HEK293 (cell line): ENCODE data around the gene HSPA4.

Experiments used
- CTCF ChIA-PET: fragments of 350-600 bp; formaldehyde crosslinking; extraction: SDS; loops from one replicate; lab custom pipeline; 2021; ENCODE audit warnings: antibody characterized with exemption; lab: Yijun Ruan, JAX
- POLR2A ChIA-PET: fragments of 300-600 bp; formaldehyde crosslinking; extraction: SDS; loops from one replicate; lab custom pipeline; 2020; ENCODE audit warnings: antibody characterized with exemption, inconsistent platforms; lab: Yijun Ruan, JAX
- H3K27ac ChIP-seq: fragments of 200-500 bp; sonication (Bioruptor generic); 2 replicates; pipeline ENCODE4 v1.5.1; 2014; ENCODE audit warnings: low read depth, low read length, control low read depth, inconsistent platforms; ENCODE audit errors: extremely low read depth
- H3K36me3 ChIP-seq, 2 experiments: fragments of 200-500 bp in 1 of 2; sonication (Bioruptor generic) in 1 of 2; 1 replicate in 1 of 2; 2 replicates in 1 of 2; pipeline ENCODE4 v1.5.1; 2014 to 2017; ENCODE audit warnings: inconsistent platforms in 2 of 2, low read length in 2 of 2; ENCODE audit not compliant: control insufficient read depth in 2 of 2, insufficient read depth in 1 of 2
- H3K4me1 ChIP-seq: fragments of 200-500 bp; sonication (Bioruptor generic); 2 replicates; pipeline ENCODE4 v1.5.1; 2014; ENCODE audit warnings: mild to moderate bottlenecking, low read length, inconsistent platforms; ENCODE audit not compliant: control insufficient read depth, insufficient read depth
- H3K4me3 ChIP-seq: 2 replicates; pipeline ENCODE4 v1.5.1; 2011; ENCODE audit warnings: low read depth, mild to moderate bottlenecking, control low read depth, low read length, moderate library complexity
- H3K9me3 ChIP-seq: fragments of 200-500 bp; sonication (Bioruptor generic); 2 replicates; pipeline ENCODE4 v1.5.1; 2014; ENCODE audit warnings: low read depth, low read length, inconsistent platforms; ENCODE audit not compliant: control insufficient read depth, insufficient read depth
- AEBP2 ChIP-seq: fragments of 450-650 bp; formaldehyde crosslinking; IDR thresholded peaks from 2 replicates; pipeline ENCODE4 v1.5.1; 2016; ENCODE audit warnings: missing biosample characterization, missing genetic modification characterization, borderline replicate concordance
- KLF10 ChIP-seq: fragments of 450-650 bp; IDR thresholded peaks from 2 replicates; pipeline ENCODE4 v1.5.1; 2018; ENCODE audit warnings: missing biosample characterization, mild to moderate bottlenecking, missing genetic modification characterization
- OVOL3 ChIP-seq: fragments of 450-650 bp; formaldehyde crosslinking; IDR thresholded peaks from 2 replicates; pipeline ENCODE4 v1.5.1; 2016; ENCODE audit warnings: missing biosample characterization, missing genetic modification characterization
- RBAK ChIP-seq: fragments of 450-650 bp; formaldehyde crosslinking; IDR thresholded peaks from 2 replicates; pipeline ENCODE4 v1.5.1; 2016; ENCODE audit warnings: missing biosample characterization, missing genetic modification characterization
- SALL2 ChIP-seq: fragments of 450-650 bp; formaldehyde crosslinking; IDR thresholded peaks from 2 replicates; pipeline ENCODE4 v1.5.0; 2017; ENCODE audit warnings: missing biosample characterization, mild to moderate bottlenecking, missing genetic modification characterization, borderline replicate concordance
- WT1 ChIP-seq: fragments of 450-650 bp; formaldehyde crosslinking; IDR thresholded peaks from 2 replicates; pipeline ENCODE4 v1.5.1; 2016; ENCODE audit warnings: missing biosample characterization, missing genetic modification characterization
- ZBTB17 ChIP-seq: fragments of 450-650 bp; formaldehyde crosslinking; IDR thresholded peaks from 2 replicates; pipeline ENCODE4 v1.5.1; 2016; ENCODE audit warnings: missing biosample characterization, missing genetic modification characterization
- ZBTB49 ChIP-seq: fragments of 450-650 bp; formaldehyde crosslinking; IDR thresholded peaks from 2 replicates; pipeline ENCODE4 v1.5.1; 2016; ENCODE audit warnings: missing biosample characterization, missing genetic modification characterization, low read depth
- ZFHX2 ChIP-seq: fragments of 450-650 bp; formaldehyde crosslinking; conservative IDR thresholded peaks from 2 replicates; pipeline ENCODE4 v1.5.1; 2016; ENCODE audit warnings: missing biosample characterization, missing genetic modification characterization
- ZIC2 ChIP-seq: fragments of 450-650 bp; formaldehyde crosslinking; IDR thresholded peaks from 2 replicates; pipeline ENCODE4 v1.5.1; 2016; ENCODE audit warnings: missing biosample characterization, missing genetic modification characterization
- ZNF112 ChIP-seq: fragments of 450-650 bp; formaldehyde crosslinking; IDR thresholded peaks from 2 replicates; pipeline ENCODE4 v1.5.0; 2017; ENCODE audit warnings: missing biosample characterization, missing genetic modification characterization
- ZNF146 ChIP-seq: fragments of 450-650 bp; formaldehyde crosslinking; IDR thresholded peaks from 2 replicates; pipeline ENCODE4 v1.5.1; 2016; ENCODE audit warnings: missing biosample characterization, missing genetic modification characterization
- ZNF157 ChIP-seq: fragments of 450-650 bp; formaldehyde crosslinking; IDR thresholded peaks from 2 replicates; pipeline ENCODE4 v1.5.1; 2016; ENCODE audit warnings: missing biosample characterization, missing genetic modification characterization
- ZNF174 ChIP-seq: fragments of 450-650 bp; formaldehyde crosslinking; IDR thresholded peaks from 2 replicates; pipeline ENCODE4 v1.5.0; 2017; ENCODE audit warnings: missing biosample characterization, mild to moderate bottlenecking, missing genetic modification characterization
- ZNF23 ChIP-seq: fragments of 450-650 bp; formaldehyde crosslinking; IDR thresholded peaks from 2 replicates; pipeline ENCODE4 v1.5.1; 2016; ENCODE audit warnings: missing biosample characterization, missing genetic modification characterization, borderline replicate concordance
- ZNF248 ChIP-seq: fragments of 450-650 bp; formaldehyde crosslinking; IDR thresholded peaks from 2 replicates; pipeline ENCODE4 v1.5.1; 2017; ENCODE audit warnings: missing biosample characterization, missing genetic modification characterization
- ZNF292 ChIP-seq: fragments of 450-650 bp; formaldehyde crosslinking; IDR thresholded peaks from 2 replicates; pipeline ENCODE4 v1.5.1; 2016; ENCODE audit warnings: low read depth, missing biosample characterization, missing genetic modification characterization, borderline replicate concordance
- ZNF510 ChIP-seq: fragments of 450-650 bp; formaldehyde crosslinking; IDR thresholded peaks from 2 replicates; pipeline ENCODE4 v1.5.1; 2018; ENCODE audit warnings: mild to moderate bottlenecking, missing genetic modification characterization, missing biosample characterization; ENCODE audit not compliant: insufficient replicate concordance
- ZNF596 ChIP-seq: fragments of 450-650 bp; IDR thresholded peaks from 2 replicates; pipeline ENCODE4 v1.5.0; 2018; ENCODE audit warnings: missing biosample characterization, mild to moderate bottlenecking, missing genetic modification characterization, moderate library complexity
- ZNF623 ChIP-seq: fragments of 450-650 bp; formaldehyde crosslinking; IDR thresholded peaks from 2 replicates; pipeline ENCODE4 v1.5.1; 2016; ENCODE audit warnings: missing biosample characterization, missing genetic modification characterization
- ZNF654 ChIP-seq: fragments of 450-650 bp; formaldehyde crosslinking; IDR thresholded peaks from 2 replicates; pipeline ENCODE4 v1.5.1; 2016; ENCODE audit warnings: low read depth, missing biosample characterization, missing genetic modification characterization
- ZNF677 ChIP-seq: fragments of 450-650 bp; IDR thresholded peaks from 2 replicates; pipeline ENCODE4 v1.5.0; 2018; ENCODE audit warnings: missing biosample characterization, mild to moderate bottlenecking, missing genetic modification characterization, moderate library complexity
- ZNF777 ChIP-seq: fragments of 450-650 bp; formaldehyde crosslinking; IDR thresholded peaks from 2 replicates; pipeline ENCODE4 v1.5.1; 2017; ENCODE audit warnings: missing biosample characterization, missing genetic modification characterization, borderline replicate concordance
- ZNF791 ChIP-seq: fragments of 450-650 bp; formaldehyde crosslinking; IDR thresholded peaks from 2 replicates; pipeline ENCODE4 v1.5.1; 2016; ENCODE audit warnings: missing biosample characterization, missing genetic modification characterization
- ZSCAN16 ChIP-seq: fragments of 450-650 bp; formaldehyde crosslinking; IDR thresholded peaks from 2 replicates; pipeline ENCODE4 v1.5.1; 2016; ENCODE audit warnings: missing biosample characterization, missing genetic modification characterization

Gene HSPA4

DNA sequence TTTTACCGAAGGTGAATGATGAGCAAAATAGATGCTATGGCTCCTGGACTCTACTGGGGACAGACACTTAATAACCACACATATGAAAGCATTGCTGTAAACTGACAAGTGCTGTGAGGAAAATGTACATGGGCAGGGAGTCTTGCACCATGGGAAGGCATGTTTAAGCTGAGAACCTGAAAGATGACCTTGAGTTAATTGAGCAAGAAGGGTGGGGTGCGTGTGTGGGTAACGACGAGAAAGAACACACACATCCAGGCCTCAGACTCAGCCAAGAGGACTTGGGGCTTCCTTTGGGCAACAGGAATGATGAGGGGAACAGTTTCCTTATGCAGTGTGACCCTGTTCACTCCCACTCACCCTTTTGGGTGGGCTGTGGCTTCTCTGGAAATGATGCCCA, 73.1 kb downstream of the HSPA4 start:
- TF ChIP-seq ZNF777 (tag by site-specific recombination) = no peak
- no peak for TF ChIP-seq ZNF677
- TF ChIP-seq WT1 (tag by site-specific recombination) = no peak
- TF ChIP-seq, all 188 proteins: peak for 0
- Histone ChIP-seq H3K4me1 (no peaks in the 10 kb centered on the region), H3K4me3 (no peak overlapping the region), H3K27ac (no peak overlapping the region), H3K9me3 (no peaks in the 10 kb centered on the region), H3K36me3 (no peaks in the 10 kb centered on the region)
- CTCF ChIA-PET = no interaction called here
- POLR2A ChIA-PET = no interaction called here

DNA sequence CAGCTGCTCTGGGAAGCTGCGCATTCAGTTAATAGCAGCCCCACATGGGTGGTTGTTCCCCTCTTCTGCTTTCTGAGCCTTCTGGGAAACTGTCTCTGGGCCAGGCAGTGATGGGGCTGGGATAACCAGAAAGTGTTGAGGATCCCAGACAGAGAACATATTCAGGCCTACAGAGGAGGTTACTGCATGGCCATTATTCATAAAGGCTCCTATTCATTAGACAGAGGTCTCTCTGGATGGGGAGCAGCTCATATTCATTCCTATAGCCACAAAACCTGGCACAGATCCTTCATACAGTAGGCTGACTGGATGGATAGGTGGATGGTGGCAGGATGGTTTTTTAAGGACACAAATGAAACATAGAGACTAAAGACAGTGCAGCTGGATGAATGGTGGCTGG, 76.3 kb downstream of the HSPA4 start:
- CTCF ChIA-PET = interaction anchor here (1.1 to 1.2 kb wide), 2 partner anchors 61 to 296 kb away, joined by 3 read pairs; no protein-coding TSS in a partner anchor
- Histone ChIP-seq H3K4me3 (no peak overlapping the region), H3K36me3 (no peaks in the 10 kb centered on the region)
- no peak for TF ChIP-seq ZNF157 (tag by site-specific recombination)
- no peak for TF ChIP-seq ZIC2 (tag by site-specific recombination)
- TF ChIP-seq ZNF248 (tag by site-specific recombination) = no peak
- TF ChIP-seq ZNF292 = no peak
- no peak for TF ChIP-seq ZSCAN16
- no peak for TF ChIP-seq ZNF174 (tag by site-specific recombination)
- no peak for TF ChIP-seq ZNF677
- TF ChIP-seq ZNF654 (tag by site-specific recombination) = no peak
- no peak for TF ChIP-seq KLF10 (tag by site-specific recombination)
- TF ChIP-seq, all 188 proteins: peak for 0
- Histone ChIP-seq H3K27ac (no peak overlapping the region), H3K4me1 (no peaks in the 10 kb centered on the region), H3K9me3 (no peaks in the 10 kb centered on the region)
- POLR2A ChIA-PET = no interaction called here

- CTCF ChIA-PET = interaction anchor here (0.6 kb wide), 1 partner anchor 892 kb away, joined by 3 read pairs; no protein-coding TSS in a partner anchor
- no peaks in the 10 kb centered on the region for H3K36me3 ChIP-seq
- no peaks in the 10 kb centered on the region for H3K9me3 ChIP-seq
- H3K4me3 ChIP-seq = no peak overlapping the region
- TF ChIP-seq ZBTB49 (tag by site-specific recombination) = no peak
- TF ChIP-seq ZNF623 (tag by site-specific recombination) = no peak
- TF ChIP-seq ZNF510 (tag by site-specific recombination) = no peak
- TF ChIP-seq ZNF596 (tag by site-specific recombination) = no peak
- no peak for TF ChIP-seq ZFHX2 (tag by site-specific recombination)
- TF ChIP-seq ZNF112 (tag by site-specific recombination) = no peak
- no peak for TF ChIP-seq ZNF791 (tag by site-specific recombination)
- TF ChIP-seq ZNF23 (tag by site-specific recombination) = no peak
- TF ChIP-seq ZNF146 (tag by site-specific recombination) = no peak
- no peak for TF ChIP-seq RBAK (tag by site-specific recombination)
- TF ChIP-seq ZBTB17 (tag by site-specific recombination) = no peak
- no peak for TF ChIP-seq OVOL3 (tag by site-specific recombination)
- no peak for TF ChIP-seq AEBP2 (tag by site-specific recombination)
- no peak for TF ChIP-seq SALL2 (tag by site-specific recombination)
- POLR2A ChIA-PET = no interaction called here
- no peak overlapping the region for H3K27ac ChIP-seq
- H3K4me1 ChIP-seq = no peaks in the 10 kb centered on the region
Measured at GRCh38 chr5:133129289-133129688, 77.5 kb downstream of the HSPA4 start.
